Kidney glomerular epithelial cell (primary cell): ENCODE data around the gene SH3RF1.

Experiments used
- DNase-seq: peaks from one replicate; lab custom pipeline; 2025; lab: John Stamatoyannopoulos, UW

SH3RF1 gene

DNA sequence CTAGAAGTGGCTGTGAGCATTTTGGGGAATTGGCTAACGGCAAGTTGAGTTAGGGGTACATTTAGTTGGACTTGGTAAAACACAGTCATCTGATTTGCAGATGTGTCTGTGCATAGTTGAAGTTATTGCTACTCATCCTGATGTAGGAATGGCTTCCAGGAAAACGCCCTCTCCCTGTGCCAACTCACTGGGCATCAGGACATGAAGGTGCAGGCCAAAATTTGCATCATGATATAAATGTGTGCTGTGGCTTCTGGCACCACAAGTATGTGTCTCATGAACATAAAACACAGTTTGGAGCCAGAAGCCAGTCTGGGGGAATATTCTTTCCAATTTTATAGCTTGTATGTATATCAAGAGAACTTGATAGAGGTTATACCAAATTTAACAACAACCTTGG is 206.5 kb downstream of the SH3RF1 start:
- no peak for DNase-seq

DNA sequence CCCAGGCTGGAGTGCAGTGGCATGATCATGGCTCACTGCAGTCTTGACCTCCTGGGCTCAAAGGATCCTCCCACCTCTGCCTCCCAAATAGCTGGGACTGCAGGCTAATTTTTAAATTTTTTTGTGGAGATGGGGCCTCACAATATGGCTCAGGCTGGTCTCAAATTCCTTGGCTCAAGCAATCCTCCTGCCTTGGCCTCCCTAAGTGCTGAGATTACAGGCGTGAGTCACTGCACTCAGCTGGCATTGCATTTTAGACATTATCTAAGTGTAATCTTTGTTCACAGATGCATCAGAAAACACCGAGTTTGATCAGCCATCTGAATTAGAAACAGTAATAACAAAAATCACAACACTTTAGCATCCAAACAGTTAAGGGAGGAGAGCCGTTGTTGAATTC is 207.3 kb downstream of the SH3RF1 start:
- no peak for DNase-seq

DNA sequence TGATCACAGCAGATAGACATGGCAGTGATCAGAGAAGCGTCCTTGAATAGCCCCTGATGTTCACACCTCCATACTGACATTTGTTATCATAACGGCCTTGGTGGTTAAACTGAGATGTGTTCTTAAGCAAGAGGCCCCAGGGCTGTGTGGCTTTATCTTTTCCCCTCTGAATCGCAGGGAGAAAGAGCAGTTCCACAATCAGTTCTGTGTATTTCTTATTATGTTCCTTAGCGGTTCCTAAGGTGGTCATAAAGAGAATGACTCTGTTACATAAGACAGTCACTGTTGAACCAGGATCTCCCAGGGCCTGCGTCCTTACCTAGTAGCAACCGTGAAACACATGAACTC is 207.9 kb downstream of the SH3RF1 start:
- DNase-seq = peak; percentile 25

DNA sequence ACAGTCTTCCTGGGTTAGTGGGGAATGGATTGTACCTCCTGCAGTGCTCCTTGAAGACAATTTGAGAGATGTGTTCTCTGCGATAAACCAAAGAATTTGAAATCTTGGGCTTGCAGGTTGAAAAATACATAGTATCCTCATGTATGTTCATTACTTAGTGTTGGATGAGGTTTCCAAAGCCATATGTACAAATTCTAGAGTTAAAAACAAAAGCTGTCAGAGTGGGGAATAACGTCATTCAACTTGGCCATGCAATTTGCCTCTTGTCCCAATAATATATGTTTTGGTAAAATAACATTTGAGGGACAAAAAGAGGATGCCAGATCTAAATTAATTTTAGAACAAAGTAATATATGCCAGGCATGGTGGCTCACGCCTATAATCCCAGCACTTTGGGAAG is 209.4 kb downstream of the SH3RF1 start:
- DNase-seq = no peak

DNA sequence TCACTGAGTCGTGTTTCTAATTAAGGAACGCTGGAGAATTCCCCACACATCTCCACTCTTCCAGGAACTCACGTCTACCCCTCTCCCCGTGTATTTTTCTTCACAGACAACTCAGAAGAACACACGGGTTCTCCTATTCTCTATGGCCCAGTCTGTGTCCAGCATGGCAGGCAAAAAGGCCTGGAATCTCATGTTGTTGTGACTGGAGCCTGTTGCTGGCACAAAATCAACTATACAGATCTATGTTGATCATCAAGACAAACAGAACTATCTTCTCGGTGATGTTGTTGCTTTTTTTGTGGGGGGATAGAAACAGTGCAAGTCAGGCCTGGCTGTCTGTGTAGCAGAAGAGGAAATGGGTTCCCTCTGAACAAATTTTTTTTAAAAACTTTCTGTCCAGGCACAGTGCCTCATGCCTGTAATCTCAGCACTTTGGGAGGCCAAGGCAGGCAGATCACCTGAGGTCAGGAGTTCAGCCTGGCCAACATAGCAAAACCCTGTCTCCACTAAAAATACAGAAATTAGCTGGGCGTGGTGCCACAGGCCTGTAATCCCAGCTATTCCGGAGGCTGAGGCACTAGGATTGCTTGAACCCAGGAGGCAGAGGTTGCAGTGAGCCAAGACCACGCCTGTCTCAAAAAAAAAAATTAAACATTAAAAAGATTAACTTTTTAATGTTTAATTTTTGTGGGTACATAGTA is 210.2 kb downstream of the SH3RF1 start:
- no peak for DNase-seq

DNA sequence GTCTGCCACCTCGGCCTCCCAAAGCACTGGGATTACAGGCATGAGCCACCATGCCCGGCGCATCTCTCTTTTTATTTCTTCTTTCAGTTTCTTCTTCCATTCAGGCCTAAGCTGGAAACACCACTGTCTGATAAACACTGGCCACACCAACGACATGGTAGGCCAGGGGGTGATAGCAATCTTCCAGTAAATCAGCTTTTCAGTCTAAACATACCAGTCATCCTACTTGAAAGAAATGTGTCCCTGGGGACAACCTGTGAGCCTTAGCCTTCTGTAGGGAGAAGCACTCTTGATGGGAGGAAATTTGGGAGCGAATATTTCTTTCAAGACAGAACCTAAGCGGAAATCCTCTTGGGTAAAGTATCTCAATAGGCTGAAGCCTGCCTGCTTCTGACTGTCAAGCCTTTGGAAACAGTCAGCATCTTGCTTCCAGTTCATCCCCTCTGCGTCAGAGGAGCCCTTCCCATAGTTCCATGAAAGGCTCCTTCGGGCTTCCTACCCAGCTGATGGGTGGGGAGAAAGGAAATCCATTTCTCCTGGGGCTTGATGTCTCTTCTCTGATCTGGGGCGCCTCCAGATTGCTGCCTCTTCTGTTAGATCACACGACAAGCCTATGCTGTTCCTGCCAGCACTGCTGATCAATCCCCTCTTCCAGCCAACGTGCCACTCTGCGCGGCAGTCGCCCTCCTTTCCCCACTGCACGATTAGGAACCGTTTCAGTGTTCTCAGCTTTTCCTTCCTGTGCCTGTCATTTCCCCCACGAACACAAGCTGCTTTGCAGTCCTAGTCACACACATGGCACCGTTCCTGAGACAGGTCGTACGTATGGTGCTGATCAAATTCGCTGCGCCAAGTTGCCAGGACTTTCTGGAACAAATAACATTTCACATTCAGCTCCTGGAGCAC is 211.2 kb downstream of the SH3RF1 start:
- no peak for DNase-seq

DNA sequence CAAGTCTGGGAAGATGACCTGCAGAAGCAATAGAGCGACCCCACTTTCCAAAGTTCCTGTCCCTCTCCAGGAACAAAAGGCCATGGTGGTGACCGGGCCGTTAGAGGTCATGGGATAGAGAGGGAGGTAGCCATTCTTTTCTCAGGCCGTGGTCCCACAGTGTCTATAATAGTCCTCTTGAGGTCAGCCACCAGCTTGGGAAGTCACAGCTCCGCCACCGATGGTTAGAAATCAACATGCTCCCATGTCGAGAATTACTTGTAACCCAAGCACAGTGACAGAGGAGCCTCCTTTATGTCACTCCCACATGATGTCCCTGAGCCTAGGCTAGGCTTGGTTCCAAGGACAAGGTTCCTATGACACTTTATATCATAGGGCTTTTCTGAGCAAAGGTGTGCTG is 212.4 kb downstream of the SH3RF1 start:
- no peak for DNase-seq

DNA sequence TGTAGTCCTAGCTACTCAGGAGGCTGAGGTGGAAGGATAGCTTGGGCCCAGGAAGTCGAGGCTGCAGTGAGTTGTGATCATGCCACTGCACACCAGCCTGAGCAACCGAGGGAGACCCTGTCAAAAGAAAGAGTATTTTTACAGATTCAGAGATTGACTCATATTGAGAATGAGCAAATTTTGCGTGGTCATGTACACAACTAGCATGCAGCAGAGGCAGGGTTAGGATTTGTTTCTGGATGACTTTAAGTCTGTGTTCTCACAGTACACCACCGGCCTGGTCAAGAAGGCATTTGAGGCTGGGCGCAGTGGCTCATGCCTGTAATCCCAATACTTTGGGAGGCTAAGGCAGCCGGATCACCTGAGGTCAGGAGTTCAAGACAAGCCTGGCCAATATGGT is 215.9 kb downstream of the SH3RF1 start:
- DNase-seq = no peak

DNA sequence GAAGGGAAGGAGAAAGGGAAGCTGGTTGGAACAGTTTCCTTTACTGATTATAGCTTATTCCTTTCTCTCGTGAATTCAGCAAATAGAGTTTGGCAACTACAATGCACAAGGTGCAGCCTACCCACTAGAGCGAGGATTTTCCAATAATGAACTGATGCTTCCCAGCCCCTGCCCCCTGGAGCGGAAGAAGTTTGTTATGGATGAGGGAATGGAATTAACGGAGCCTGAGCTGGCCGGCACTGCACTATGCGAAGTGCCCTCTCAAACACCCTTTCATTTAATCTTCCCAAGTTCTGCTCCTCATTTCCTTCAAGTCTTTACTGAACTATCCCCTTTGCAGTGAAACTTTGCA is 218.2 kb downstream of the SH3RF1 start:
- DNase-seq = no peak

DNA sequence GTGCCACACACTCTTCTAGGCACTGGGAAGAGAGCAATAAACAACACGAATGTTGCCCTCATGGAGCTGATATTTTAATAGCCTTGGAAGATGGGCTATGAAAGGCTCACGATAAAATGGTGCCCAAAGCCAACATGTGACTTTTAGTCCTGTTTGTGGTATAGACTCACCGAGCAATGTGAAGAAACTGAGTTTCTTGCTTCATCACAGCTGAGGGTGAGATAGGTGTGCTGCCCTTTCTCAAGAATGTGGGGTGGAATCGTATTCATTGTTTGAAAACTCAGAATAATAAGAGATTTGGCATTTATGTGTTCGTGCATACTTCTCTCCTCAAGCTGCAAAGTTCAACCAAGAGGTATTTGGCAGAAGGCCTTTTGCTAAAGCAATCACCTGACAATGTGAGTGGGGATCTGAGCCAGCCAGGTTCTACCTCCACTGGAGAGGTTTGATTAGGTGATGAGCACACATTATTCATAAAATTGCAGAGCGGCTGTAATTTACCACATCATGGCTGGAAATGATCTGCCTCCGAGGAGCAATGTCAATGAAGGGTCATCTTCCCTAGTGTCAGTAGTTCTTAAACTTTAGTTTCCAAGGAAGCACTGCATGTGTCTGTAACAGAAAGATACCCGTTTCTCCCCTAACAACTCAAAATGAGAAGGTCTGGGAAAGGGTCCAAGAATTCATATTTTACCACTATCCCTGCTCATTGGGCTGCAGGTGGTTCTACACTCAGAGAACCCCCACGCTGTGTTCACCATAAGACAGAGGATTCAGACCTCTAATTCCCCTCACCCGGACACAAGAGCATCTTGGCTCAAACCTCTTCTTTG is 218.8 kb downstream of the SH3RF1 start:
- DNase-seq = no peak

DNA sequence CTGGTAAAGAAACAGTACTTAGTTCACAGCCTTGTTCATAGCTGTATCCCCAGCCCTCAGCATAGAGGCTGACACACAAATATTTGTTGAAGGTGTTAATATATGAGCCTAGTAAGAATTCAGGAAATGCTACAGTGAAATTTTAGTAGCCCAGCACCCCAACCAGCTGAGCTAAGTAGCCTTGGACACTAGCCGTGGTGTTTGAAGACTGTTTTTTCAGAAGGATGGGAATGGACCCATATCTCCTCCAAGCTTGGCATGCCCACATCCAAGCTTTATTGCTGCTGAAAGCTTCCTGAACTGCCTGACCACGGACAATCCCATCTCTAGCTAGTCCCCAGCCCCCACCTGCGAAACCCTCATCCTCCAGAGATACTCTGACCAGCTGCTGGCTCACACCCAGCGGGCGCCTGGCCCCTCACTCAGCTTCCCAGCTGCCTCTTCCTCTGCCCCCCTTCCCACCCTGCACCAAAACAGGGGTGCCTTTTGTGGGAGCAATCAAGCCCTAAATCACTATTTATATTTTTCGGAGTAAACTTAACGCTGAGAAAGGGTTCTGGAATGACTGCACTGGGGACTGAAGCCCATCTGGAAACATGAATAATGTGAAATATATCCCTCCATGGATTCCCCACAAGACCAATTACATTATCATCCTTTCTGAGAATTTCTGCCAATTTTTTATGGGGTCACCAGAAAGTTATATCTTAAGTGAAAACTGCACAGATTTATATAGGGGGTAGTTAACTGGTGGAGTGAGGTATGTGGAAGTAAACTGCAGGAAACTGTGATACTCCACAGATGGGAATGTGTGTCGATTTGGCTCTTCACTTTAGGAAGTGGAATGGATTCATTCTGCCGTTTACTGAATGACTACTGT is 219.6 kb downstream of the SH3RF1 start:
- DNase-seq = no peak

DNA sequence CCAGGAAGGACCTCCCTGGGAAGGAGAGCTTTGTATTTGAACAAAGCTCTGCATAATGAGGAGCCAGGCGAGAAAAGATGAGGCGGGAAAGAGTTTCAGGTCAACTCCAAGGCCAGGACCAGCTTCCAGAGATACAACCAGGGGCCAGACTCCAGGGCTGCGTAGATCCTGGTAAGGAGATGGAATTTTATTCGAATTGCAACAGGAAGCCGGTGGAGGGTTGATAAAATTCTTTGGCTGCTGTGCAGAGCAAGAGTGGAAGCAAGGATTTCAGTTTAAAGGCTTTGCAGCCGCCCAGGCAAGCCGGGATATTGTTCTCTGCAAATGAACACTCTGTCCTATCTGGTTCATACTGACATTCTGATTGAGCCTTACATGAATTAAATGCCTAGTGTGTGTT is 220.5 kb downstream of the SH3RF1 start:
- DNase-seq = no peak

DNA sequence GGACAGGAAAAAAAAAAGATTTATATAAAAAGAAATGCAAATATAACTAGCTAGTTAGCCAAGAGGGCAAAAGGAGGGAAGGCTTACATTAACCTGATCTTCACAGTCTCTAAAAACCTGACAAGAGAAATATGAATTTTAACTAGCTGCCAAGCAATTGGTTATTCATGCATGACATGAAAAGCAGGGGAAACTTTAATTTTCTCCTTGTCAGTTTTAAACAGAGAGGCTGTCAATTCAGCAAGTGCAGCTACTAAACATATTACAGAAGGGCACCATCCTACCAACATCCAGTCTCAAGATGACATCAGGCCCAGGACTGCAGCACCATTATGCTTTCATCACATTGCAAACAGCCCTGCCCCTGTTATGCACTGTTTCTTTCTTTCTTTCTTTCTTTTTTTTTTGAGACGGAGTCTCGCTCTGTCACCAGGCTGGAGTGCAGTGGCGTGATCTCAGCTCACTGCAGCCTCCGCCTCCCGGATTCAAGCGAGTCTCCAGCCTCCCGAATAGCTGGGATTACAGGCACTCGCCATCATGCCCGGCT is 221.8 kb downstream of the SH3RF1 start:
- DNase-seq = no peak

DNA sequence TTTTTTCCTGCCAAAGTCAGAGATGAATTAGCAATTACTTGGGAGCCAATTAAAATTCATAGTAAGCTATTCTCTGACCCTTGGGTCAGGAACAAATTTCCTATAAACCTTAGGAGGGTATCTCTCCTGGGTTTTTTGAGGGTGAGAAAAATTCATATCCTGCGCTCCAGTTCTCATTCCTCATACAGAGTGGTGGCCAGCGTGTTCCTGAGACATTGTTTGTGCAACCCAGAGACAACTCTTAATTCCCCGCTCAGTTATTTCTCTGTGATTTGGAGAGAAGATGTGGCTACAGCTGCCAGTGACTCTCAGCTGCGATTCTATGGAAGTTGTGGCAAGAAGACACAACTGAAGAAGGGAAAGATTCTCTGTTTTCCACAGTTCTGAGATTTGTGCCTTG is 222.8 kb downstream of the SH3RF1 start:
- no peak for DNase-seq

DNA sequence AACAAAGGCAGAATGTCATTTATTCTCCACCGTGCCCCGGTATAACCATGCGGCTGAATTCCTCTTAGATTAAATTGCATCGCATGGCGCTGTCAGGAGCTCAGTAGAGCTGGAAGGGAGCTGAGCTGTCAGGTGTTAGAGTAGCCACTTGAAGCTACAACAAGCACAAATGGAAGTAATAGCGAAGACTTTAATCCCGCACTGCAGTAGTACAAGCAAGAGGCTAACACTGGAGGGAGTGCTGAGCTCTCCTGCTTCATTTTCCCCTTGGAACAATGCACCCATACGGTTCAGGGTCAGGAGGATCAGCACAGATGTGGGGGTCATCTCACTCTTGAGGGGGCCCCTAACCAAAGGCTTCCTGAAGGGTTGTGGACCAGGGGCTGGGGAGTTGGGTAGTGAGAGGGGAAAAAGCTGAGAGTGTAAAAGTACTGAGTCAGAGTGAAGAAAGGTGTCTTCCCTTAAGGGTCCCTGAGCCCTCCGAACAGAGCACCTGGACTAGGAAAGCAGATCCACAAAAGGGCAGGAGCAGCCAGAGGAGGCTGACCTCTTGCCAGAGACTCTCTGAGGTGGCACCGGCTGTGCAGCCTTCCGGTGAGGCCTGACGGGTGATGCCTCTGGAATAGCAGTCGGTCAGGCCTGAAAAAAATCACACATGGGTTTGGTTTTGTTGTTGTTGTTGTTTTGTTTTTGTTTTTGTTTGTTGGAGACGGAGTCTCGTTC is 224.7 kb downstream of the SH3RF1 start:
- DNase-seq = no peak

DNA sequence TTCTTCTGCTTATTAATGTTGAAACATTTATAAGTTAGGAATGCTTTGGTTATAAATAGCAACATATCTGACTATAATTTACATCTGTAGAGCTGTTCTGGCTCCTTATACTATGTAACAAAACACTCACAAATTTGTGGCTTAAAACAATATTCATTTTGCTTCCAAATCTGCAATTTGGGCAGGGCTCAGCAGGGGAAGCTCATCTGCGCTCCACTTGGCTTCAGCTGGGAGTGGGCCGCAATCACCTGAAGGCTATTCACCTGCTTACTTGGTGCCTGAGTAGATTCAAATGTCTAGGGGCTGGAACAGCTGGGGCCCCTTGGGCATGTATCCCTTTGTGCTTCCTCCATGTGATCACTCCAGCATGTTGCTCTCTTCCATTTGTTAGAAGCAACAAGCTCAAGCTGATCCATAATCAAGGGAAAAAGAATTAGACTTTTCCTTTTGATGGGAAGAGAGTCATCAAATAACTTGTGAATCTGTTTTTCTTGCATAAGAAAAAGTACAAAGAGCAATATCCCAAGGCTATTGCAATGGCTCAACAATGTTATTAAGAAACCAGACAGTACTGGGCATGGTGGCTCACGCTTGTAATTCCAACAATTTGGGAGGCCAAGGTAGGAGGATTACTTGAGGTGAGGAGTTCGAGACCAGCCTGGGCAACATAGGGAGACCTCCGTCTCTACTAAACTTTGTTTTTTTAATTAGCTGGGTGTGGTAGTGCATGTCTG is 225.9 kb downstream of the SH3RF1 start:
- no peak for DNase-seq
